Measurements from ENCODE around the gene ELOVL1.

ELOVL1 gene

GRCh38 chr1:43348809-43349593 is 18.8 kb downstream of the ELOVL1 start:
- H3K4ac ChIP-seq (ENCODE audit: low read depth in 1 of 2, low read length in 2 of 2): peak overlapping the region; percentile 81 to 85
- no peaks in the 10 kb centered on the region for H3K9me3 ChIP-seq (ENCODE audit: control insufficient read depth, low read length)
- DNase-seq: peak; percentile 60
- no peaks in the 10 kb centered on the region for H3K79me1 ChIP-seq (replicated peaks; ENCODE audit: low read length, poor library complexity, severe bottlenecking)
- peak overlapping the region; percentile 60 for H2BK5ac ChIP-seq (ENCODE audit: low read depth, low read length, poor library complexity, severe bottlenecking)
- peak overlapping the region in 1 of 2 experiments; percentile 66 for H3K23ac ChIP-seq (ENCODE audit: low read length in 2 of 2)
- peak overlapping the region; percentile 77 to 97 for H3K18ac ChIP-seq (ENCODE audit: low read depth in 1 of 2, low read length in 2 of 2)
- 4% methylated on average over 66 of the region's 72 CpGs for WGBS
- peak overlapping the region in 1 of 2 experiments; percentile 64 for H2BK12ac ChIP-seq (ENCODE audit: low read length in 2 of 2)
- H4K8ac ChIP-seq (ENCODE audit: low read length): peak overlapping the region; percentile 91
- H3K4me2 ChIP-seq (ENCODE audit: low read length, poor library complexity, severe bottlenecking): peak overlapping the region; percentile 73
- peak overlapping the region; percentile 90 for H3K27ac ChIP-seq (ENCODE audit: low read length, poor library complexity, severe bottlenecking)
- peak overlapping the region; percentile 73 for H4K91ac ChIP-seq (ENCODE audit: low read length)
- peak overlapping the region; percentile 68 to 78 for H3K4me3 ChIP-seq (ENCODE audit: insufficient read depth in 1 of 2, low read depth in 1 of 2, low read length in 2 of 2)
- H2AK5ac ChIP-seq (ENCODE audit: low read length, severe bottlenecking): no peak overlapping the region
- peak overlapping the region in 1 of 2 experiments; percentile 61 for H3K14ac ChIP-seq (ENCODE audit: low read length in 2 of 2)
- no peaks in the 10 kb centered on the region for H3K27me3 ChIP-seq (ENCODE audit: control insufficient read depth in 1 of 2, insufficient read depth in 1 of 2, low read length in 2 of 2)
- H3K4me1 ChIP-seq (ENCODE audit: control insufficient read depth, insufficient read depth, low read depth, low read length): peaks cover 16% of the 10 kb centered on the region
- peak overlapping the region; percentile 86 for H2BK15ac ChIP-seq (ENCODE audit: low read depth, poor library complexity, severe bottlenecking)
- H2AFZ ChIP-seq (ENCODE audit: low read depth, low read length): peak overlapping the region; percentile 85
- peak overlapping the region; percentile 6 for H2BK120ac ChIP-seq (ENCODE audit: low read depth, low read length)
- no peaks in the 10 kb centered on the region for H3K36me3 ChIP-seq (ENCODE audit: control insufficient read depth in 1 of 2, insufficient read depth in 2 of 2, low read depth in 1 of 2, low read length in 2 of 2)
- peak overlapping the region; percentile 74 for H3K9ac ChIP-seq (ENCODE audit: low read length)

GRCh38 chr1:43348343-43348808 is 19.4 kb downstream of the ELOVL1 start:
- H2AFZ ChIP-seq (ENCODE audit: low read depth, low read length): peak overlapping the region; percentile 85
- peaks cover 16% of the 10 kb centered on the region for H3K4me1 ChIP-seq (ENCODE audit: control insufficient read depth, insufficient read depth, low read depth, low read length)
- WGBS: 41% methylated on average over 19 of the region's 22 CpGs
- no peaks in the 10 kb centered on the region for H3K36me3 ChIP-seq (ENCODE audit: control insufficient read depth in 1 of 2, insufficient read depth in 2 of 2, low read depth in 1 of 2, low read length in 2 of 2)
- peak overlapping the region; percentile 73 for H3K4me2 ChIP-seq (ENCODE audit: low read length, poor library complexity, severe bottlenecking)
- H3K9me3 ChIP-seq (ENCODE audit: control insufficient read depth, low read length): no peaks in the 10 kb centered on the region
- H3K9ac ChIP-seq (ENCODE audit: low read length): peak overlapping the region; percentile 74
- H3K27ac ChIP-seq (ENCODE audit: low read length, poor library complexity, severe bottlenecking): peak overlapping the region; percentile 65
- peak overlapping the region; percentile 91 for H4K8ac ChIP-seq (ENCODE audit: low read length)
- peak overlapping the region; percentile 6 for H2BK120ac ChIP-seq (ENCODE audit: low read depth, low read length)
- peak overlapping the region; percentile 68 to 78 for H3K4me3 ChIP-seq (ENCODE audit: insufficient read depth in 1 of 2, low read depth in 1 of 2, low read length in 2 of 2)
- no peak overlapping the region for H2BK12ac ChIP-seq (ENCODE audit: low read length in 2 of 2)
- no peaks in the 10 kb centered on the region for H3K27me3 ChIP-seq (ENCODE audit: control insufficient read depth in 1 of 2, insufficient read depth in 1 of 2, low read length in 2 of 2)
- peak overlapping the region; percentile 77 to 94 for H3K18ac ChIP-seq (ENCODE audit: low read depth in 1 of 2, low read length in 2 of 2)
- DNase-seq: no peak
- H2BK15ac ChIP-seq (ENCODE audit: low read depth, poor library complexity, severe bottlenecking): peak overlapping the region; percentile 76
- no peak overlapping the region for H3K14ac ChIP-seq (ENCODE audit: low read length in 2 of 2)
- peak overlapping the region; percentile 47 for H4K91ac ChIP-seq (ENCODE audit: low read length)
- no peak overlapping the region for H2BK5ac ChIP-seq (ENCODE audit: low read depth, low read length, poor library complexity, severe bottlenecking)
- H3K79me1 ChIP-seq (replicated peaks; ENCODE audit: low read length, poor library complexity, severe bottlenecking): no peaks in the 10 kb centered on the region
- H2AK5ac ChIP-seq (ENCODE audit: low read length, severe bottlenecking): no peak overlapping the region
- H3K23ac ChIP-seq (ENCODE audit: low read length in 2 of 2): no peak overlapping the region
- H3K4ac ChIP-seq (ENCODE audit: low read depth in 1 of 2, low read length in 2 of 2): peak overlapping the region in 1 of 2 experiments; percentile 81

- Histone ChIP-seq H3K27me3 (ENCODE audit: control insufficient read depth in 1 of 2, insufficient read depth in 1 of 2, low read length in 2 of 2) (no peaks in the 10 kb centered on the region), H3K27ac (ENCODE audit: low read length, poor library complexity, severe bottlenecking) (no peak overlapping the region), H4K91ac (ENCODE audit: low read length) (peak overlapping the region; percentile 5), H3K14ac (ENCODE audit: low read length in 2 of 2) (no peak overlapping the region), H3K36me3 (ENCODE audit: control insufficient read depth in 1 of 2, insufficient read depth in 2 of 2, low read depth in 1 of 2, low read length in 2 of 2) (no peaks in the 10 kb centered on the region), H3K9me3 (ENCODE audit: control insufficient read depth, low read length) (no peaks in the 10 kb centered on the region), H2BK120ac (ENCODE audit: low read depth, low read length) (no peak overlapping the region), H3K18ac (ENCODE audit: low read depth in 1 of 2, low read length in 2 of 2) (no peak overlapping the region), H2AFZ (ENCODE audit: low read depth, low read length) (no peak overlapping the region), H3K4me1 (ENCODE audit: control insufficient read depth, insufficient read depth, low read depth, low read length) (peaks cover 16% of the 10 kb centered on the region), H3K4me2 (ENCODE audit: low read length, poor library complexity, severe bottlenecking) (no peak overlapping the region), H2BK12ac (ENCODE audit: low read length in 2 of 2) (no peak overlapping the region), H3K23ac (ENCODE audit: low read length in 2 of 2) (no peak overlapping the region), H3K4me3 (ENCODE audit: insufficient read depth in 1 of 2, low read depth in 1 of 2, low read length in 2 of 2) (no peak overlapping the region), H2AK5ac (ENCODE audit: low read length, severe bottlenecking) (no peak overlapping the region), H3K79me1 (replicated peaks; ENCODE audit: low read length, poor library complexity, severe bottlenecking) (no peaks in the 10 kb centered on the region), H3K9ac (ENCODE audit: low read length) (no peak overlapping the region), H2BK5ac (ENCODE audit: low read depth, low read length, poor library complexity, severe bottlenecking) (no peak overlapping the region), H3K4ac (ENCODE audit: low read depth in 1 of 2, low read length in 2 of 2) (no peak overlapping the region), H2BK15ac (ENCODE audit: low read depth, poor library complexity, severe bottlenecking) (no peak overlapping the region), H4K8ac (ENCODE audit: low read length) (no peak overlapping the region)
- no peak for DNase-seq
- 91% methylated on average over 5 of the region's 5 CpGs for WGBS
These were observed 21.2 kb downstream of the ELOVL1 start for GRCh38 chr1:43346636-43347035.

GRCh38 chr1:43345120-43345519 is 22.7 kb downstream of the ELOVL1 start:
- Histone ChIP-seq H2BK12ac (ENCODE audit: low read length in 2 of 2) (no peak overlapping the region), H2AFZ (ENCODE audit: low read depth, low read length) (no peak overlapping the region), H3K4me2 (ENCODE audit: low read length, poor library complexity, severe bottlenecking) (no peak overlapping the region), H3K9me3 (ENCODE audit: control insufficient read depth, low read length) (no peaks in the 10 kb centered on the region), H3K23ac (ENCODE audit: low read length in 2 of 2) (no peak overlapping the region), H3K79me1 (replicated peaks; ENCODE audit: low read length, poor library complexity, severe bottlenecking) (no peaks in the 10 kb centered on the region), H3K27me3 (ENCODE audit: control insufficient read depth in 1 of 2, insufficient read depth in 1 of 2, low read length in 2 of 2) (peaks cover 2 to 3% of the 10 kb centered on the region in 2 experiments), H3K27ac (ENCODE audit: low read length, poor library complexity, severe bottlenecking) (no peak overlapping the region), H3K4me3 (ENCODE audit: insufficient read depth in 1 of 2, low read depth in 1 of 2, low read length in 2 of 2) (no peak overlapping the region), H4K8ac (ENCODE audit: low read length) (no peak overlapping the region), H2BK15ac (ENCODE audit: low read depth, poor library complexity, severe bottlenecking) (no peak overlapping the region), H2BK120ac (ENCODE audit: low read depth, low read length) (no peak overlapping the region), H3K4ac (ENCODE audit: low read depth in 1 of 2, low read length in 2 of 2) (no peak overlapping the region), H3K4me1 (ENCODE audit: control insufficient read depth, insufficient read depth, low read depth, low read length) (peaks cover 16% of the 10 kb centered on the region), H3K18ac (ENCODE audit: low read depth in 1 of 2, low read length in 2 of 2) (no peak overlapping the region), H3K14ac (ENCODE audit: low read length in 2 of 2) (no peak overlapping the region), H2BK5ac (ENCODE audit: low read depth, low read length, poor library complexity, severe bottlenecking) (no peak overlapping the region), H4K91ac (ENCODE audit: low read length) (no peak overlapping the region), H3K36me3 (ENCODE audit: control insufficient read depth in 1 of 2, insufficient read depth in 2 of 2, low read depth in 1 of 2, low read length in 2 of 2) (no peaks in the 10 kb centered on the region), H2AK5ac (ENCODE audit: low read length, severe bottlenecking) (no peak overlapping the region), H3K9ac (ENCODE audit: low read length) (no peak overlapping the region)
- no peak for DNase-seq
- 41% methylated on average over 3 of the region's 3 CpGs for WGBS

Data from mesenchymal stem cell (in vitro differentiated cells and primary cell).